ENCODE data around the gene FKBP1A.

FKBP1A gene

GRCh38 chr20:1438361-1438760, 45.5 kb upstream of the FKBP1A start:
- TF ChIP-seq NFIC (IDR thresholded peaks at IDR 0.05) = no peak
- TF ChIP-seq CEBPB (IDR thresholded peaks at IDR 0.05) = no peak
- no peak for TF ChIP-seq REST (IDR thresholded peaks at IDR 0.05; ENCODE audit: low read depth)
- TF ChIP-seq CREB1 (IDR thresholded peaks at IDR 0.05; ENCODE audit: low read depth) = no peak
- TF ChIP-seq TAF1 (IDR thresholded peaks at IDR 0.05; ENCODE audit: low read depth) = no peak
- TF ChIP-seq USF1 (IDR thresholded peaks at IDR 0.05) = no peak
- TF ChIP-seq YY1 (IDR thresholded peaks at IDR 0.05; ENCODE audit: low read depth) = no peak
- no peak for TF ChIP-seq RAD21 (IDR thresholded peaks at IDR 0.05; ENCODE audit: low read depth)
- no peak for TF ChIP-seq TEAD4 (IDR thresholded peaks at IDR 0.05)
- no peak for TF ChIP-seq FOXM1 (IDR thresholded peaks at IDR 0.05; ENCODE audit: borderline replicate concordance, low read depth)
- TF ChIP-seq MAX (IDR thresholded peaks at IDR 0.05) = no peak
- no peak for TF ChIP-seq EP300 (IDR thresholded peaks at IDR 0.05; ENCODE audit: borderline replicate concordance)
- TF ChIP-seq ZBTB7A (IDR thresholded peaks at IDR 0.05; ENCODE audit: low read depth) = no peak
- no peak for TF ChIP-seq EGR1 (IDR thresholded peaks at IDR 0.05)
- TF ChIP-seq TCF12 (IDR thresholded peaks at IDR 0.05; ENCODE audit: low read depth) = no peak

GRCh38 chr20:1437235-1437904, 44.5 kb upstream of the FKBP1A start:
- TF ChIP-seq RAD21 (IDR thresholded peaks at IDR 0.05; ENCODE audit: low read depth) (peak; percentile 94), YY1 (IDR thresholded peaks at IDR 0.05; ENCODE audit: low read depth) (no peak)

- TF ChIP-seq CEBPB (IDR thresholded peaks at IDR 0.05) (no peak), REST (IDR thresholded peaks at IDR 0.05; ENCODE audit: low read depth) (no peak), CREB1 (IDR thresholded peaks at IDR 0.05; ENCODE audit: low read depth) (no peak), EP300 (IDR thresholded peaks at IDR 0.05; ENCODE audit: borderline replicate concordance) (no peak), TAF1 (IDR thresholded peaks at IDR 0.05; ENCODE audit: low read depth) (no peak), RAD21 (IDR thresholded peaks at IDR 0.05; ENCODE audit: low read depth) (no peak), EGR1 (IDR thresholded peaks at IDR 0.05) (no peak), FOXM1 (IDR thresholded peaks at IDR 0.05; ENCODE audit: borderline replicate concordance, low read depth) (no peak), USF1 (IDR thresholded peaks at IDR 0.05) (no peak), YY1 (IDR thresholded peaks at IDR 0.05; ENCODE audit: low read depth) (no peak), MAX (IDR thresholded peaks at IDR 0.05) (no peak), NFIC (IDR thresholded peaks at IDR 0.05) (no peak), TEAD4 (IDR thresholded peaks at IDR 0.05) (no peak)
These were observed 43.4 kb upstream of the FKBP1A start for GRCh38 chr20:1436263-1436662.

- TF ChIP-seq USF1 (IDR thresholded peaks at IDR 0.05) = no peak
- peak; percentile 1; the same call in 1 of the 2 replicates for TF ChIP-seq YY1 (IDR thresholded peaks at IDR 0.05; ENCODE audit: low read depth)
- no peak for TF ChIP-seq MAX (IDR thresholded peaks at IDR 0.05)
These were observed 42.5 kb upstream of the FKBP1A start for GRCh38 chr20:1435337-1435699.

GRCh38 chr20:1434571-1435336, 41.9 kb upstream of the FKBP1A start:
- TF ChIP-seq YY1 (IDR thresholded peaks at IDR 0.05; ENCODE audit: low read depth) (peak; percentile 13; the same call in 1 of the 2 replicates), EGR1 (IDR thresholded peaks at IDR 0.05) (no peak)

Data from Ishikawa (cell line).